GM18517 (cell line): ENCODE measurements around the gene INPP5B.
A peak's percentile ranks its signal among the peaks of the same experiment; 100 is the strongest.

Experiments
- ATAC-seq: cut with Tn5 transposase; IDR thresholded peaks from one replicate; pipeline ENCODE4 v1.9.1; 2021; ENCODE audit warnings: mild to moderate bottlenecking, moderate library complexity; ENCODE audit not compliant: unreplicated experiment

INPP5B gene

GRCh38 chr1:37845049-37845646 lies 101.7 kb downstream of the INPP5B start:
- no peak for ATAC-seq

DNA sequence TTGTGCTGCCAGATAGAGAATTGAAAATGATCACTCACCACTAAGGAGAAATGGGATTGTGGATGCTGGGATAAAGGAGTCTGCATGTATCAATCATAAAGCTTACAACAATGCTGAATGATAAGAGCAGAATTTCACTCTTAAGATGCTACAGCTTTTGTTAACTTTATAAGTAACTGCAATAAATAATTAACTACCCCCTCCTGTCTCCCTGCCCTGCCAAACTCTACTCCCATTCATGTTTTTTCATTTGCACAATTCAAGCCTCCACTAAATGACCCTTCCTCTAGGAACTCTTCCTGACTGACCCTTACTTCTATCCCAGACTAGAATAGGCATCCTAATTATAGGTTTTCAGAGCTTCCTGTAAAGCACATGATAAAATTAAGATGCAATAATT lies 102.3 kb downstream of the INPP5B start:
- no peak for ATAC-seq

DNA sequence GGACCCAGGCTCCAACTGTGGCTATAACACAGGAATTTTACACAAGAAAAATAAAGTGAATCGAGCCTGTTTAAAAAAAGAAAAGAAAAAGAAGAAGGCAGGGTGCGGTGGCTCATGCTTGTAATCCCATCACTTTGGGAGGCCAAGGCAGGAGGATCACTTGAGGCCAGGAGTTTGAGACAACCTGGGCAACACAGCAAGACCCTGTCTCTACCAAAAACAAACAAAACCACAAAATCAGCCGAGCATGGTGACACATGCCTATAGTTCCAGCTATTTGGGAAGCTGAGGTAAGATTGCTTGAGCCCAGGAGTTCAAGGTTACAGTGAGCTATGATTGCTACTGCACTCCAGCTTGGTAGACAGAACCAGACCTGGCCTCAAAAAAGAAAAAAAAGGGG lies 105.2 kb downstream of the INPP5B start:
- ATAC-seq = no peak

DNA sequence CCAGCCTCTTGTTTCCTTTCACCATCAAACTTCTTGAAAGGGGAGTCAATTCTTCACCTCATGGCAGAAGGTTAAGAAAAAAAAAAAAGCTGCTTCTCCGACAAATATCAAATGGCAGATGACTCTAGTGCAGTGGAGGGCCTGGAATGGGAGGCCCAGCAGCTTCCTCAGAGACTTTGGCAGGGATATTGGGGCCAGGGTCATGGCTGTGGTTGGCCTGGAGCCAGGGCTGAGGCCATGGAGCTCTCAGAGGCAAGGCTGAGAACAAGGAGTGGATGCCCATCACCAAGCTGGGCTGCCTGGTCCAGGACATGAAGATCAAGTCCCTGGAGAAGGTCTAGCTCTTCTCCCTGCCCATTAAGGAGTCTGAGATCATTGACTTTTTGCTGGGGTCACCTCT lies 106.1 kb downstream of the INPP5B start:
- no peak for ATAC-seq

- no peak for ATAC-seq
Measured at GRCh38 chr1:37839676-37840075, 107.2 kb downstream of the INPP5B start.

DNA sequence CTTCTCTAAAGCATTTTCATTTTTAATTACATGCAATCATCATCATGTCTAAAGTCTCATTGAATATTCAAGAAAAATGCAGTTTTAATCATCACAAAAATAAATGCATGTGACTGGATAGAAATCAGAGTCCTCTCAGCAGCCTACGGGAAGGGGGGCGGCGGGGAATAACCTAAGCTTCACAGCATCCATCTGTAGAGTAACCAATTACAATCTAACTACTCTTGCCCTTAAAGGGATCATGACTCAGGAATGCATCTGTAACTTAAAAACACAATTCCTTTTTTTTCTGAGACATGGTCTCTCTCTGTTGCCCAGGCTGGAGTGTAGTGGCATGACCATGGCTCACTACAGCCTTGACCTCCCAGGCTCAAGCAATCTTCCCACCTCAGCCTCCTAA lies 110.1 kb downstream of the INPP5B start:
- ATAC-seq = no peak

- no peak for ATAC-seq
Measured at GRCh38 chr1:37831809-37832208, 115.0 kb downstream of the INPP5B start.

- ATAC-seq = no peak
Measured at GRCh38 chr1:37831109-37831508, 115.7 kb downstream of the INPP5B start.

DNA sequence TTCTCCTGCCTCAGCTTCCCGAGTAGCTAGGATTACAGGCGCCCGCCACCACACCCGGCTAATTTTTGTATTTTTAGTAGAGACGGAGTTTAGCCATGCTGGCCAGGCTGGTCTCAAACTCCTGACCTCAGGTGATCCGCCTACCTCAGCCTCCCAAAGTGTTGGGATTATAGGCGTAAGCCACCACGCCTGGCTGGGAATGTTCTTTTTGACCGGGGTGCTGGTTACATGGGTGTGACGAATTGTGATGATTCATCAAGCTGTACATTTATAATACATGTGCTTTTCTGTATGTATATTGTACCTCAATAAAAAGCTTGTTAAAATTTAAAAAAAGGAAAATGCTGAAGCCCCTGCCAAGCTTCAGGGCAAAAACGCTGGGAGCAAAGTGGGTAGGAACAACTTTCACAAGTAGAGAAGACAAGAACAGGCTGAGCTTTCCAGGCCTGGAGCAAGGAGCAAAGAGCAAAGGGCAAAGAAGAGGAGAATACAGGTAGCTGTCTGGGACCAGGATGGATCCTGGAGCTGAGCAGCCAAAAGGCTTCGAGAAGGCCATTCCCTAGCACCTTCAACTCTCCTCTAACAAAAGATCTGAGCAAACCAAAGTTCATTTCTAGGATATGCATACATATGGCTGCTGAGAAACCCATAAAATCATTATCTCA lies 118.3 kb downstream of the INPP5B start:
- no peak for ATAC-seq

DNA sequence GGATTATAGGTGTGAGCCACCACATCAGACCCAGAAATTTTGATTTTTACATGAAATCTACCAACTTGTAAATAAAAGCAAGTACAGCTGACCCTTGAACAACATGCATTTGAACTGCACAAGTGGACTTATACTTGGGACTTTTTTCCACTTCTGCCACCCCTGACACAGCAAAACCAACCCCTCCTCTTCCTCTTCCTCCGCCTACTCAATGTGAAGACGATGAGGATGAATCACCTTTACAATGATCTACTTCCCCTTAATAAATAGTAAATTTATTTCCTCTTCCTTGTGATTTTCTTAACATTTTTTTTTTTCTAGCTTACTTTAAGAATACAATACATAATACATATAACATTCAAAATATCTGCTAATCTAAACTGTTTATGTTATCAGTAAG lies 121.3 kb downstream of the INPP5B start:
- ATAC-seq = no peak

- no peak for ATAC-seq
Measured at GRCh38 chr1:37824001-37824400, 122.9 kb downstream of the INPP5B start.

DNA sequence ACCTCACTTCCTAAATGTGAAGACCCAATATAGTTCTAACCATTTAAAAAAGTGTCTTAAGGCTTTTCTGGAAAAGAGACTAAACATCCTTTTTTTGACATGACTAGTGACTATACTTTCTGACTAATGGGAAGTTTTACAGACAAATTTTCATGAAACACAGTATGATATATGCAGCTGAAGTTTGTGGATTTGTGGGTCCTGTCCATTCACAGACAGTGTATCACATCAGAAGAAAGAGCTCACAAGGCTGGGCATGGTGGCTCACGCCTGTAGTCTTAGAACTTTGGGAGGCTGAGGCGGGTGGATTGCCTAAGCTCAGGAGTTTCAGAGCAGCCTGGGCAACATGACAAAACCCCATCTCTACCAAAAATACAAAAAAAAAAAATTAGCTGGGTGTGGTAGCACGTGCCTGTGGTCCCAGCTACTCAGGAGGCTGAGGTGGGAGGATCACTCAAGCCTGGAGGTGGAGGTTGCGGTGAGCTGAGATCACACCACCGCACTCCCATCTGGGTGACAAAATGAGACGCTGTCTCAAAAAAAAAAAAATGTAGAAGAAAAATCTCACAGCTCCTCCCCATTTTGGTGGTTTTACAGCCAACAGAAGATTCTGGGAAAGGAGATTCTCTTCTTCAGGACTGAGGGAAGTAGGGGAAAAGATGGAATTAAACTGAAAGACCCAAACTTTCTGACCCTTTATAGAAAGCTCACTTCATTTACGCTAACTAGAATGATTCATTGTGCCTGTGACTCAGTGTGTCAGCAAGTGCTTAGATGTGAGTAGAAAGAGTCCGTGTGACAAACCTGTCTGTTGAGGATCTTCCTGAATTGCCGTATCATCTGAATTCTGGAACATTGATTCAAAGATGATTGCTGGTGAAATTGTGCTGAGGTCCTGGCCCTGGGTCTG lies 123.7 kb downstream of the INPP5B start:
- ATAC-seq = no peak

- ATAC-seq = no peak
Measured at GRCh38 chr1:37821481-37821880, 125.4 kb downstream of the INPP5B start.

DNA sequence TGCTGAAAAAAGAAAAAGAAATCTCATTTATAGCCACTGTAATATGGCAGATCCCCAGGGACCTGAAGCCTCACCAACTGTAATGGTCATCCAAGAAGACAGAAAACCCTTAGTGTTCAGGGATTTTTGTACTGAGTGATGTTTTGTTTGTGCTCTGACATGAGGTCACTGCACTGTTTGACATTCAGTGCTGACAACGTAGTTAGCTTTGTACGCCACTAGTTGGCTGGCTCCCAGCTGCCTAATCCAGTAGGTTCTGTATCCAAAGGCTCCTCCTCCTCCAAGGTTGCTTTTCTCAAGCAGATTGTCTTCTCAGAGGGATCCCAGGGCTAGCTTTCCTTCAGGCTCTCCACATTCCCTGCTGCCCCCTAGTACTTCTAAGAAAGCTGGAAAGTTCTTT lies 129.4 kb downstream of the INPP5B start:
- ATAC-seq = no peak

GRCh38 chr1:37814252-37814651 lies 132.6 kb downstream of the INPP5B start:
- no peak for ATAC-seq

GRCh38 chr1:37813529-37814145 lies 133.2 kb downstream of the INPP5B start:
- no peak for ATAC-seq

GRCh38 chr1:37811027-37811655 lies 135.7 kb downstream of the INPP5B start:
- ATAC-seq = peak; percentile 46
